Trophoblast cell (in vitro differentiated cells and primary cell): ENCODE results near the gene DNAJB6.

Experiments
- DNase-seq, 2 donors: peaks; one replicate each; pipeline ENCODE4 v3.0.0-alpha.2; 2016
- H2AFZ ChIP-seq: 2 replicates; pipeline ENCODE4 v1.6.1; 2013; ENCODE audit warnings: low read length, moderate library complexity, mild to moderate bottlenecking; ENCODE audit not compliant: insufficient read depth, poor library complexity
- H2AK5ac ChIP-seq: 2 replicates; pipeline ENCODE4 v1.6.1; 2013; ENCODE audit warnings: mild to moderate bottlenecking, low read length
- H2BK120ac ChIP-seq: 2 replicates; pipeline ENCODE4 v1.6.1; 2013; ENCODE audit warnings: low read length, mild to moderate bottlenecking, moderate library complexity; ENCODE audit not compliant: insufficient read depth, poor library complexity
- H2BK12ac ChIP-seq: 2 replicates; pipeline ENCODE4 v1.6.1; 2013; ENCODE audit warnings: mild to moderate bottlenecking, low read length, moderate library complexity
- H2BK5ac ChIP-seq: 2 replicates; pipeline ENCODE4 v1.6.1; 2013; ENCODE audit warnings: low read length, low read depth, moderate library complexity, mild to moderate bottlenecking; ENCODE audit not compliant: poor library complexity
- H3K14ac ChIP-seq: 2 replicates; pipeline ENCODE4 v1.6.1; 2013; ENCODE audit warnings: mild to moderate bottlenecking, low read length
- H3K18ac ChIP-seq: 2 replicates; pipeline ENCODE4 v1.6.1; 2013; ENCODE audit warnings: mild to moderate bottlenecking, low read length
- H3K23ac ChIP-seq: 2 replicates; pipeline ENCODE4 v1.6.1; 2013; ENCODE audit warnings: low read length
- H3K27ac ChIP-seq: 2 replicates; pipeline ENCODE4 v1.5.1; 2013; ENCODE audit warnings: low read depth, mild to moderate bottlenecking, inconsistent platforms, low read length, moderate library complexity
- H3K27me3 ChIP-seq: 2 replicates; pipeline ENCODE4 v1.6.1; 2013; ENCODE audit warnings: inconsistent platforms, mild to moderate bottlenecking, low read length, moderate library complexity; ENCODE audit not compliant: insufficient read depth
- H3K36me3 ChIP-seq, 2 experiments: 1 replicate in 1 of 2; 2 replicates in 1 of 2; pipeline ENCODE4 v1.6.1; 2013; ENCODE audit warnings: low read length in 2 of 2, mild to moderate bottlenecking in 2 of 2, moderate library complexity in 1 of 2; ENCODE audit not compliant: insufficient read depth in 2 of 2, control insufficient read depth in 1 of 2
- H3K4ac ChIP-seq: 2 replicates; pipeline ENCODE4 v1.6.1; 2013; ENCODE audit warnings: low read depth, mild to moderate bottlenecking, low read length, moderate library complexity
- H3K4me1 ChIP-seq, 2 experiments: 1 replicate in 1 of 2; 2 replicates in 1 of 2; pipeline ENCODE4 v1.6.1; 2013; ENCODE audit warnings: low read length in 2 of 2, mild to moderate bottlenecking in 2 of 2, moderate library complexity in 1 of 2; ENCODE audit not compliant: insufficient read depth in 2 of 2, control insufficient read depth in 1 of 2
- H3K4me2 ChIP-seq: 2 replicates; pipeline ENCODE4 v1.6.1; 2013; ENCODE audit warnings: inconsistent platforms, mild to moderate bottlenecking, low read length, moderate library complexity
- H3K4me3 ChIP-seq: 2 replicates; pipeline ENCODE4 v1.5.1; 2013; ENCODE audit warnings: mild to moderate bottlenecking, low read depth, low read length, inconsistent platforms
- H3K79me1 ChIP-seq: one replicate; pipeline ENCODE4 v1.6.1; 2013; ENCODE audit warnings: low read length
- H3K79me2 ChIP-seq: 2 replicates; pipeline ENCODE4 v1.6.1; 2013; ENCODE audit warnings: low read length, mild to moderate bottlenecking; ENCODE audit not compliant: control insufficient read depth, insufficient read depth, poor library complexity
- H3K9ac ChIP-seq: 2 replicates; pipeline ENCODE4 v1.6.1; 2013; ENCODE audit warnings: mild to moderate bottlenecking, low read length
- H3K9me3 ChIP-seq: 2 replicates; pipeline ENCODE4 v1.6.1; 2013; ENCODE audit warnings: low read depth, mild to moderate bottlenecking, control low read depth, inconsistent platforms, low read length; ENCODE audit not compliant: insufficient read depth
- H4K12ac ChIP-seq: 2 replicates; pipeline ENCODE4 v1.6.1; 2013; ENCODE audit warnings: low read depth, mild to moderate bottlenecking, low read length, moderate library complexity
- H4K8ac ChIP-seq: 2 replicates; pipeline ENCODE4 v1.6.1; 2013; ENCODE audit warnings: low read depth, mild to moderate bottlenecking, low read length, moderate library complexity
- H4K91ac ChIP-seq: one replicate; pipeline ENCODE4 v1.6.1; 2013; ENCODE audit warnings: low read depth, mild to moderate bottlenecking, low read length, moderate library complexity
- WGBS: extraction: QIAGEN DNeasy Blood & Tissue Kit; methylation state at CpG from one replicate; pipeline ENCODE4 v1.1.7; 2013; ENCODE audit warnings: missing lambda C conversion rate; ENCODE audit not compliant: insufficient read length, insufficient coverage; ENCODE audit errors: extremely low coverage; 5-methylcytosine and 5-hydroxymethylcytosine counted together

The DNAJB6 gene

GRCh38 chr7:157380416-157380815, 43.6 kb downstream of the DNAJB6 start:
- Histone ChIP-seq H3K4me1 (peaks cover 0 to 2% of the 10 kb centered on the region in 2 experiments), H2BK5ac (no peak overlapping the region), H3K4ac (no peak overlapping the region), H3K79me2 (peaks cover 2% of the 10 kb centered on the region), H4K91ac (no peak overlapping the region), H3K18ac (no peak overlapping the region), H4K12ac (no peak overlapping the region), H3K4me3 (no peak overlapping the region), H3K4me2 (no peak overlapping the region), H3K27ac (no peak overlapping the region), H3K9me3 (no peaks in the 10 kb centered on the region), H2BK12ac (no peak overlapping the region), H2AK5ac (no peak overlapping the region), H3K79me1 (no peaks in the 10 kb centered on the region), H3K9ac (no peak overlapping the region), H3K36me3 (peaks cover 18 to 35% of the 10 kb centered on the region in 2 experiments), H3K27me3 (no peaks in the 10 kb centered on the region), H3K14ac (no peak overlapping the region), H3K23ac (no peak overlapping the region), H4K8ac (no peak overlapping the region), H2BK120ac (no peak overlapping the region), H2AFZ (no peak overlapping the region)
- no CpG with 5 or more reads among the region's 7 CpGs for WGBS
- DNase-seq = no peak

DNA sequence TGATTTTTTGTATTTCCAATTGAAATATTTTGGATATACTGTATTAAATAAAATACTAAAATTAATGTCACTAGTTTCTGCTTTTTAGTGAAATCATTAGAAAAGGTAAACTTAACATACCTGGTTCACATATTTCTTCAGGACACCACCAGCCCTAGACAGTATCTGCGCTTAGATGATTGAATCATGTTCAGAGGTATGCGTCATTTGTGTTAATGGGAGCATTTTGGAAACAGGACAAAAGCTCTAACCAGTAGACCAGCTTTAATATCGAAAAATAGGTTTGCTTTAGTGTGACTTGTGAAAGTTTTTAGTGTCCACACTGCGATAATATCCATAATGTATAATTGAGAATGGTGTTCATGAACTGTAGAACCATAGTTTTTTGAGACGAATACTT, 47.1 kb downstream of the DNAJB6 start:
- H3K27me3 ChIP-seq = no peaks in the 10 kb centered on the region
- no peak overlapping the region for H4K12ac ChIP-seq
- no CpG with 5 or more reads among the region's 5 CpGs for WGBS
- no peak overlapping the region for H3K4ac ChIP-seq
- H3K14ac ChIP-seq = no peak overlapping the region
- H3K79me2 ChIP-seq = no peaks in the 10 kb centered on the region
- peaks cover 0 to 2% of the 10 kb centered on the region in 2 experiments for H3K4me1 ChIP-seq
- no peaks in the 10 kb centered on the region for H3K79me1 ChIP-seq
- no peak overlapping the region for H2BK5ac ChIP-seq
- no peak overlapping the region for H2AFZ ChIP-seq
- no peak overlapping the region for H4K8ac ChIP-seq
- H2BK12ac ChIP-seq = no peak overlapping the region
- H2BK120ac ChIP-seq = no peak overlapping the region
- no peak overlapping the region for H3K27ac ChIP-seq
- H4K91ac ChIP-seq = no peak overlapping the region
- no peak overlapping the region for H3K18ac ChIP-seq
- no peak overlapping the region for H2AK5ac ChIP-seq
- H3K23ac ChIP-seq = no peak overlapping the region
- H3K9me3 ChIP-seq = no peaks in the 10 kb centered on the region
- H3K4me3 ChIP-seq = no peak overlapping the region
- no peak for DNase-seq
- no peak overlapping the region for H3K9ac ChIP-seq
- H3K4me2 ChIP-seq = no peak overlapping the region
- H3K36me3 ChIP-seq = peaks cover 14 to 24% of the 10 kb centered on the region in 2 experiments

- Histone ChIP-seq H3K36me3 (peaks cover 14 to 24% of the 10 kb centered on the region in 2 experiments), H3K4me2 (no peak overlapping the region), H4K12ac (no peak overlapping the region), H3K23ac (no peak overlapping the region), H4K8ac (no peak overlapping the region), H3K79me1 (no peaks in the 10 kb centered on the region), H3K9me3 (no peaks in the 10 kb centered on the region), H2AFZ (no peak overlapping the region), H3K4ac (no peak overlapping the region), H4K91ac (no peak overlapping the region), H3K18ac (no peak overlapping the region), H3K9ac (no peak overlapping the region), H3K27ac (no peak overlapping the region), H2BK120ac (no peak overlapping the region), H3K4me3 (no peak overlapping the region), H3K4me1 (peaks cover 0 to 2% of the 10 kb centered on the region in 2 experiments), H3K79me2 (no peaks in the 10 kb centered on the region), H3K14ac (no peak overlapping the region), H3K27me3 (no peaks in the 10 kb centered on the region), H2BK5ac (no peak overlapping the region), H2AK5ac (no peak overlapping the region), H2BK12ac (no peak overlapping the region)
- DNase-seq = no peak
- no CpG with 5 or more reads among the region's 9 CpGs for WGBS
These were observed 47.5 kb downstream of the DNAJB6 start for GRCh38 chr7:157384301-157384700.

GRCh38 chr7:157386979-157387800, 50.4 kb downstream of the DNAJB6 start:
- H3K79me2 ChIP-seq = no peaks in the 10 kb centered on the region
- no CpG with 5 or more reads among the region's 23 CpGs for WGBS
- no peak overlapping the region for H4K91ac ChIP-seq
- H4K12ac ChIP-seq = no peak overlapping the region
- peak overlapping the region; percentile 73 for H3K18ac ChIP-seq
- no peak overlapping the region for H3K14ac ChIP-seq
- H3K27me3 ChIP-seq = no peaks in the 10 kb centered on the region
- DNase-seq = peak; percentile 89 to 96
- no peak overlapping the region for H3K4me3 ChIP-seq
- no peak overlapping the region for H3K4ac ChIP-seq
- H2BK5ac ChIP-seq = peak overlapping the region; percentile 26
- H2BK12ac ChIP-seq = no peak overlapping the region
- H3K9me3 ChIP-seq = no peaks in the 10 kb centered on the region
- H3K23ac ChIP-seq = no peak overlapping the region
- H3K9ac ChIP-seq = no peak overlapping the region
- no peak overlapping the region for H4K8ac ChIP-seq
- H3K79me1 ChIP-seq = no peaks in the 10 kb centered on the region
- no peak overlapping the region for H2AK5ac ChIP-seq
- peak overlapping the region; percentile 23 for H3K4me2 ChIP-seq
- H2BK120ac ChIP-seq = no peak overlapping the region
- H3K4me1 ChIP-seq = peaks cover 0 to 2% of the 10 kb centered on the region in 2 experiments
- H2AFZ ChIP-seq = no peak overlapping the region
- H3K36me3 ChIP-seq = peaks cover 34 to 42% of the 10 kb centered on the region in 2 experiments
- H3K27ac ChIP-seq = no peak overlapping the region
